Right lobe of liver (tissue), 4 donors: ENCODE measurements around the gene FHIT.

Experiments
- POLR2A ChIP-seq: fragments of 450-650 bp; IDR thresholded peaks from one replicate; pipeline ENCODE4 v1.6.1; 2017; ENCODE audit warnings: antibody characterized with exemption, mild to moderate bottlenecking
- TF ChIP-seq, protein P1 (sequence below), 4 donors: fragments of 200-600 bp in 3 of 4; fragments of 450-650 bp in 1 of 4; IDR thresholded peaks; one replicate each; pipeline versions ENCODE4 v1.5.1 to v1.8.0; 2016 to 2022; ENCODE audit warnings: antibody characterized with exemption in 4 of 4, mild to moderate bottlenecking in 2 of 4
- donor health status: DM: no; HTN: no; CAD: no.
- donor health status: DM: no; HTN: no; CAD: no.
- donor health status: DM: no; HTN: yes; CAD: no.

DNA sequence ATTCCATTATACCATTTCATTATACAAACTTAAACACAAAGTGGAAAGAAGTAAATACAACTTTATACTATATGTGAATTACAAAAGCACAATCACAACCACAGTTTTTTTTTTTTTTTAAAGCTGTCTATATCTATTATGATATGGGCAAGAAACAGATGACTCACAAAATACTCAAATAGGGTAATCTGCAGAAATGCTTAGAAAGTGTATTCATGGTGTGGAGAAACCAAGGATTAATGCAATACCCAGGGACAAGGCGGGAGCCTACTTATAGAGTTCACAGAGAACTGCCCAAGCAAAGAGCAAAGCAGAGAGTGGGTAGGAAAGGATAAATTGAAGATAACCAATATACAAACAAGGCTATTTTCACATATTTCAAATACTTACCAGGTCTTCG, 332.0 kb downstream of the FHIT start:
- TF ChIP-seq, protein P1, sequence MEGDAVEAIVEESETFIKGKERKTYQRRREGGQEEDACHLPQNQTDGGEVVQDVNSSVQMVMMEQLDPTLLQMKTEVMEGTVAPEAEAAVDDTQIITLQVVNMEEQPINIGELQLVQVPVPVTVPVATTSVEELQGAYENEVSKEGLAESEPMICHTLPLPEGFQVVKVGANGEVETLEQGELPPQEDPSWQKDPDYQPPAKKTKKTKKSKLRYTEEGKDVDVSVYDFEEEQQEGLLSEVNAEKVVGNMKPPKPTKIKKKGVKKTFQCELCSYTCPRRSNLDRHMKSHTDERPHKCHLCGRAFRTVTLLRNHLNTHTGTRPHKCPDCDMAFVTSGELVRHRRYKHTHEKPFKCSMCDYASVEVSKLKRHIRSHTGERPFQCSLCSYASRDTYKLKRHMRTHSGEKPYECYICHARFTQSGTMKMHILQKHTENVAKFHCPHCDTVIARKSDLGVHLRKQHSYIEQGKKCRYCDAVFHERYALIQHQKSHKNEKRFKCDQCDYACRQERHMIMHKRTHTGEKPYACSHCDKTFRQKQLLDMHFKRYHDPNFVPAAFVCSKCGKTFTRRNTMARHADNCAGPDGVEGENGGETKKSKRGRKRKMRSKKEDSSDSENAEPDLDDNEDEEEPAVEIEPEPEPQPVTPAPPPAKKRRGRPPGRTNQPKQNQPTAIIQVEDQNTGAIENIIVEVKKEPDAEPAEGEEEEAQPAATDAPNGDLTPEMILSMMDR (IDR thresholded peaks at IDR 0.05): no peak
- no peak for TF ChIP-seq POLR2A
